IPS-20b (cell line): ENCODE results near the gene ZNF438.
"Not testable (repeated sequence)": the region's sequence is repeated elsewhere in the genome, so short reads cannot be mapped to it uniquely, and the experiment has no call there.

ENCODE experiments used
- H3K27ac ChIP-seq: one replicate; pipeline ENCODE4 v1.5.1; 2013; ENCODE audit warnings: low read length
- H3K27me3 ChIP-seq: 2 replicates; pipeline ENCODE4 v1.6.1; 2013; ENCODE audit warnings: mild to moderate bottlenecking, low read length, inconsistent platforms; ENCODE audit not compliant: insufficient read depth
- H3K36me3 ChIP-seq: 2 replicates; pipeline ENCODE4 v1.6.1; 2013; ENCODE audit warnings: low read depth, mild to moderate bottlenecking, inconsistent platforms, low read length, moderate library complexity; ENCODE audit not compliant: insufficient read depth
- H3K4me1 ChIP-seq: 2 replicates; pipeline ENCODE4 v1.6.1; 2013; ENCODE audit warnings: mild to moderate bottlenecking, control low read depth, inconsistent platforms, low read length, moderate library complexity; ENCODE audit not compliant: insufficient read depth
- H3K4me3 ChIP-seq: 2 replicates; pipeline ENCODE4 v1.5.1; 2013; ENCODE audit warnings: mild to moderate bottlenecking, low read length, inconsistent platforms
- H3K9ac ChIP-seq: 2 replicates; pipeline ENCODE4 v1.6.1; 2013; ENCODE audit warnings: low read depth, mild to moderate bottlenecking, inconsistent platforms, low read length, moderate library complexity
- H3K9me3 ChIP-seq: 2 replicates; pipeline ENCODE4 v1.6.1; 2013; ENCODE audit warnings: mild to moderate bottlenecking, low read depth, low read length, inconsistent platforms; ENCODE audit not compliant: insufficient read depth

The ZNF438 gene

DNA sequence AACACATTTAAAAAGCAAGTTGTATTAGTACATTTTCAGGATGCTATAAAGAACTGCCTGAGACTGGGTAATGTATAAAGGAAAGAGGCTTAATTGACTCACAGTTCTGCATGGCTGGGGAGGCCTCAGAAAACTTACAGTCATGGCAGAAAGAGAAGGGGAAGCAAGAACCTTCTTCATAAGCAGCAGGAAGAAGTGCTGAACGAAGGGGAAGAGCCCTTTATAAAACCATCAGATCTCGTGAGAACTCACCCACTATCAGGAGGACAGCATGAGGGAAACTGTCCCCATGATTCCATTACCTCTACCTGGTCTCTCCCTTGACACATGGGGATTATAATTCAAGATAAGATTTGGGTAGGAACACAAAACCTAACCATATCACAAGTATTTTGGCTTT, 7.3 kb upstream of the ZNF438 start:
- not testable (repeated sequence) for H3K9ac ChIP-seq, H3K9me3 ChIP-seq, H3K36me3 ChIP-seq, H3K27me3 ChIP-seq, H3K4me3 ChIP-seq, H3K27ac ChIP-seq
- H3K4me1 ChIP-seq, result peaks cover 15% of the 10 kb centered on the region; the same call in 1 of the 2 replicates

DNA sequence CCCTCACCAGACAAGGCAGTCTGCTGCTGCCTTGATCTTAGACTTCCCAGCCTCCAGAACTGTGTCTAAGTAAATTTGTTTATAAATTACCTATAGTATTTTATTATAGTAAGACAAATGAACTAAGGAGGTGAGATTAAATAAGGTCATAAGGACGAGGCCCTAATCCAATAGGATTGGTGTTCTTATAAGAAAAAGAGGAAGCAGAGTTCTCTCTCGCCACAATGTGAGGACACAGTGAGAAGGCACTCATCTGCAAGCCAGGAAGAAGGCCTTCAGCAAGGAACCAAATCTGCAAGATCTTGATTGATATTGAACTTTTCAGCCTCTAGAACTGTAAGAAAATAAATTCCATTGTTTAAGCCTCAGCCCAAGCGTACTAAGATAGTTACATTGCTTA, 6.1 kb upstream of the ZNF438 start:
- Histone ChIP-seq H3K36me3 (no peaks in the 10 kb centered on the region), H3K4me1 (peaks cover 20% of the 10 kb centered on the region; the same call in 1 of the 2 replicates), H3K27ac (no peak overlapping the region)

GRCh38 chr10:31036209-31036608, 4.5 kb upstream of the ZNF438 start:
- peaks cover 12% of the 10 kb centered on the region for H3K27me3 ChIP-seq
- H3K9ac ChIP-seq, result peak overlapping the region; percentile 49; the same call in 1 of the 2 replicates
- H3K36me3 ChIP-seq, result no peaks in the 10 kb centered on the region
- no peaks in the 10 kb centered on the region for H3K9me3 ChIP-seq
- H3K4me1 ChIP-seq, result peaks cover 20% of the 10 kb centered on the region; the same call in 1 of the 2 replicates
- H3K27ac ChIP-seq, result peak overlapping the region; percentile 56
- no peak overlapping the region; the same call in 1 of the 2 replicates for H3K4me3 ChIP-seq

More for the DNA sequence above, 6.1 kb upstream of the ZNF438 start:
- no peak overlapping the region for H3K4me3 ChIP-seq
- H3K9ac ChIP-seq, result no peak overlapping the region
- H3K9me3 ChIP-seq, result no peaks in the 10 kb centered on the region
- peaks cover 11% of the 10 kb centered on the region for H3K27me3 ChIP-seq

DNA sequence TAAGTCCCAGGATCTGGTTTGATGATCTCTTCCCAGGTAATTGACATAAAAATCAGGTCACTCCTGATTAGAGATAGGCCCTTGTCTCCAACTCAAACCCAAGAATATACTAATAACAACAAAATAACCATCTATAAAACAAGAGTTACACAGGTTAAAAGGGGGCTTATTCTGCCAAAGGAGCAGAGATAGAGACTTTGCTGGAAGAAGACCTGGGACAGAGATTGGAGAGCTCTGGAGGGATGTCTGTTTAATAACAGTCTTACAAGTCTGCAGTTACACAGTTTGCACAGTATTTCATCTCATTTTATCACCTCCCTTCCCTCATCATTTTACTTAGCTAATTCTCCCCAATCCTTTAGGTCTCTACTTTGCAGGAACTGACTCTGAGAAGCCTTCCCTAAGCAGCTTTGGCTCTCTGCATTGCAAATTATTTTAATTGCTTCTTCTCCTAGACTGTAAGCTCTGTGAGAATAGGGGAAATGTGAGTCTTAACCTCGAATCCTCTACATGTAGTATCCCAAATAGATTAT, 3.7 kb upstream of the ZNF438 start:
- Histone ChIP-seq H3K4me1 (peaks cover 28% of the 10 kb centered on the region; the same call in 1 of the 2 replicates), H3K9ac (no peak overlapping the region), H3K4me3 (no peak overlapping the region), H3K36me3 (no peaks in the 10 kb centered on the region), H3K9me3 (no peaks in the 10 kb centered on the region), H3K27me3 (peaks cover 21% of the 10 kb centered on the region), H3K27ac (no peak overlapping the region)

DNA sequence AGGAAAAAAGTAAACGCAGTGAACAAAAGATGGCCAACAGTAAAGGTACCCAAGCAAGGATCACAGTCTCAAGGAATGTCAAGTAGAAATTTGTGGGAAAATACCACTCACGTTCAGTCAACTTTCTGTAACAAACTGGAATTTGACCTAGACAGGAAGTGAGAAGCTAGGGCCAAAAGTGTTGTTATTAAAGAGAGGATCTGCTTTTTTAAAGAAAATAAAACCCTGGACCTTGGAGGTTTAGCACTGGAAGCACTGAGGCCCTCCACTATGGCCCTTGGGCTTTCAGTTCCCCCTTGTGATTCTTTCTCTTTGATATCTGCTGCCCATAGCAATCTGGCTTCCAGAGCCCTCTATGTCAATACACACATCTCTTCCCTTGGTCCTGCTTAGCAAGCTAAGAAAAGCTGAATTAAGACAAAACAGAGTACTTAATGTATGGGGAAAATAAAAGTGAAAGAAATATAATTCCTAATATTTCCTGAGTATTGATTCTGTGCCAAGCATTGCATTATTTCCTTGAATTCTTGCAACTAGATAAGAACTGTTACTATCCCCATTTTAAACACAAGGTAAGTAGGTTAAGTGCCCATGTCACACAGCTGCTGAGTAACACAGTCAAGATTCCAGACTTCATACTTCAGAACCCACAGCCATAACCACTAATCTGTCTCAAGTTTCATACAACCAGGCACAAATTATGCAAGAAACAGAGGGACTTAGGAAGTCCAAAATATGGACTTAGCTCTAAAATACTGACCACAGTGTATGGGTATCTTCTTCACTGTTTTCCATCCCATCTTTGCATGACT, 2.6 kb upstream of the ZNF438 start:
- H3K9ac ChIP-seq, result no peak overlapping the region

DNA sequence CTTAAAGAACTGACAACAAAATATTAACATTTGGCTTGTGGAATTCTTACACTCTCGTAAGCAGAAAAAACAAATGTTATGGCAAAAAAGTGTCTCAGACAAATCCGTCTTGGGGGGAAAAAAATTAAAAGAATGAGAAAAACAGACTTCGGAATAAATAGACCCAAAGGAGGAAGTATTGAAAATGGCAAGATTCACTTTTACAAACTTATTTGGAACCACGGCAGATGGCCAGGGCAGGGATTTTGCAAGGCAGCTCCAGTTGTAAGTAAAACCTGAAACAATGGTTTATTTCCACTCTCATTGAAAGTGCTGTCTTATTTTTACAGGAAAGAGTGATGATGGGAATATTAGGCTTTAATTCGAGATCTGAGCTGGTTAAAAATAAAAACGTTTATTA, 1.5 kb upstream of the ZNF438 start:
- no peak overlapping the region for H3K27ac ChIP-seq
- H3K4me3 ChIP-seq, result no peak overlapping the region
- no peaks in the 10 kb centered on the region for H3K9me3 ChIP-seq
- H3K27me3 ChIP-seq, result peaks cover 28% of the 10 kb centered on the region
- peaks cover 33% of the 10 kb centered on the region; the same call in 1 of the 2 replicates for H3K4me1 ChIP-seq
- no peak overlapping the region; the same call in 1 of the 2 replicates for H3K9ac ChIP-seq
- no peaks in the 10 kb centered on the region for H3K36me3 ChIP-seq

More for the DNA sequence above, 2.6 kb upstream of the ZNF438 start:
- Histone ChIP-seq H3K36me3 (no peaks in the 10 kb centered on the region), H3K4me3 (no peak overlapping the region), H3K27ac (no peak overlapping the region), H3K9me3 (no peaks in the 10 kb centered on the region), H3K27me3 (peaks cover 28% of the 10 kb centered on the region), H3K4me1 (peaks cover 33% of the 10 kb centered on the region; the same call in 1 of the 2 replicates)

GRCh38 chr10:31032258-31033132, 830 bp upstream of the ZNF438 start:
- Histone ChIP-seq H3K27ac (peak overlapping the region; percentile 11), H3K9me3 (no peaks in the 10 kb centered on the region), H3K36me3 (no peaks in the 10 kb centered on the region), H3K4me1 (peaks cover 33% of the 10 kb centered on the region; the same call in 1 of the 2 replicates), H3K27me3 (peaks cover 28% of the 10 kb centered on the region), H3K4me3 (peak overlapping the region; percentile 91), H3K9ac (peak overlapping the region; percentile 87; the same call in 1 of the 2 replicates)

DNA sequence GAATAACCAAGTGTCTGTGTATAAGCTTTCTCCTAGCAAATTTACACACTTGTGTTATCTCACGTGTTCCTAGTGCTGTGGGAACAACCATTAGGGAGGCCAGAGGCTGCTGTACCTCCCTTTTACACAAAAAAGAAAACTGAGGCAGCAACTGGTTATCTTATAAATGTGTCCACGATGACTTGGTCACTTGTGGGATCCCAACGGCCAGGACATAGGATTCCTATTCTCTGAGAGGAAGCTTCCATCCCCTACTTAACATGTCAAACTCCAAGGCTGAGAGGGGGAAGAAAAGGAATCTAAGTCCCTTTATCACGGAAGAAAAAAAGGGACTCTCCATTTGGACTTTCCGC, 484 bp downstream of the ZNF438 start:
- Histone ChIP-seq H3K4me3 (peak overlapping the region; percentile 91), H3K27me3 (peaks cover 28% of the 10 kb centered on the region), H3K27ac (no peak overlapping the region), H3K4me1 (peaks cover 29% of the 10 kb centered on the region; the same call in 1 of the 2 replicates), H3K36me3 (no peaks in the 10 kb centered on the region), H3K9me3 (no peaks in the 10 kb centered on the region), H3K9ac (peak overlapping the region; percentile 66; the same call in 1 of the 2 replicates)

DNA sequence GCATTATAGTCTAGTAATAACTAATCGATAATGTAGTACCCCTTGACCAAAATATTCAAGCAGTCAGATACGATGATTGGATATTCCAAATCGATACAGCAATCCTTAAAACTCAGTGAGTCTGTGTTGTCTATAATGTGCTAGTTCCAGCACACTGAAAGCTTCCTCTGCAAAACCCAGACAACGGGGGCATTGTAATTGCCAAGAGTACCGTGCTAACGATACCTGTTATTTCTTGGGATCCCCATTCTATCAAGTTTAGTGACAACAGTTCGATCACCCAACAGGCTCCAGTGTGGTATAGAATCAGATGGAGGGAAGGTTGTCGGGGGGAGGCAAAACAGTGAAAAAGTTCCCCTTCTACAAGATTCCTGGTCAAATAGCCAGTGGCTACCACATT, 865 bp downstream of the ZNF438 start:
- peak overlapping the region; percentile 66; the same call in 1 of the 2 replicates for H3K9ac ChIP-seq
- peak overlapping the region; percentile 91 for H3K4me3 ChIP-seq
- H3K36me3 ChIP-seq, result no peaks in the 10 kb centered on the region
- peaks cover 28% of the 10 kb centered on the region for H3K27me3 ChIP-seq
- peaks cover 26% of the 10 kb centered on the region; the same call in 1 of the 2 replicates for H3K4me1 ChIP-seq
- H3K27ac ChIP-seq, result no peak overlapping the region
- no peaks in the 10 kb centered on the region for H3K9me3 ChIP-seq

GRCh38 chr10:31030260-31030659, 1.4 kb downstream of the ZNF438 start:
- Histone ChIP-seq H3K27ac (no peak overlapping the region), H3K9ac (no peak overlapping the region), H3K9me3 (no peaks in the 10 kb centered on the region), H3K4me1 (peaks cover 22% of the 10 kb centered on the region; the same call in 1 of the 2 replicates), H3K4me3 (no peak overlapping the region), H3K27me3 (peaks cover 28% of the 10 kb centered on the region), H3K36me3 (no peaks in the 10 kb centered on the region)

DNA sequence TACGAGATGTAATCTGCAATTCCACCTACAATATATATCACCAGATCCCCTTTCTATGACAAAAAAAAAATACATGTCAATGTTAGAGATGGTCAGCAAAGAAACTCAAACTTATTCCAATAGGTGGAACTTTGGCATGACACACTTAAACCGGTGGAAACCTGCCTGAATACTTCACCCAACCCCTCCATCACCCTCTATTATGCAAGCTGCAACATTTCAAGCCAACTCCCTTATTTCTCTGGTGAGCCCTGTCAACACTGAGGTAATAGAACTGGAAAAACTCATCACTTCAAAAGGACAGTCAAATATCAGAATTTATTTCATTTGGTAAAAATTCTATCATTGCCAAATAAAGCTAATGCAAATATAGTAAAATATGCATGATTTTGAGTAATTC, 3.6 kb downstream of the ZNF438 start:
- no peak overlapping the region for H3K27ac ChIP-seq
- peaks cover 18% of the 10 kb centered on the region for H3K27me3 ChIP-seq
- H3K9ac ChIP-seq, result no peak overlapping the region
- peaks cover 16% of the 10 kb centered on the region; the same call in 1 of the 2 replicates for H3K4me1 ChIP-seq
- H3K9me3 ChIP-seq, result no peaks in the 10 kb centered on the region
- H3K36me3 ChIP-seq, result no peaks in the 10 kb centered on the region
- H3K4me3 ChIP-seq, result no peak overlapping the region
